GM19099 (cell line): Measurements from ENCODE around the gene MKI67.

Source experiments
- POLR2A ChIP-seq: IDR thresholded peaks from 3 replicates; pipeline ENCODE4 v1.6.1; 2011; ENCODE audit warnings: low read depth; ENCODE audit not compliant: insufficient read length; ENCODE audit errors: extremely low read depth

MKI67 gene

DNA sequence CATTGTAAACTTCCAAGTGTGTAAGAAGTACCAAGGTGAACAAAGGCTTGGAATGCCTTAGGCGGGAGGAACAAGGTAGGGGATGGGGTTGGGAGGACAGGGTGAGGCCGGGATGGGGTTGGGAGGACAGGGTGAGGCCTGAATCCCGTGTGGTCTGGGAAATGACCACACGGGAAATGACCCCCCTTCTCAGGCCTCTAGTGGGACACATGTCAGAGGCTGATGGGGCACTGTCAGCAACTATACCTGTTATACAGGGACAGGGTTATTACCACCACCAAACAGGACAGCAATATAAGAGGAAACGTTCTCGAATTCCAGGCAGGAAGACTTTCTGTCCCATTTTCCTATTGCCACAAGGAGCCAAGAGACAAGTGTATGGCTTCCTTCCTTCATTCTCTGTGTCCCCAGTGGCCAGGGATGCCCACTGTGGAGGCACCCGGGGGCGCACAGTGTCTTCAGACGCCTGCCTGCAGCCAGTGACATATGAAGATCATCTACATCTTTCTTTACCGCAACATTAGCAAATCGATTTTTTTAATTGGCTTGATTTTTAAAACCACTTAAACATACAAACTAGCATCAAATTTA is 1.3 kb downstream of the MKI67 start:
- no peak for TF ChIP-seq POLR2A

DNA sequence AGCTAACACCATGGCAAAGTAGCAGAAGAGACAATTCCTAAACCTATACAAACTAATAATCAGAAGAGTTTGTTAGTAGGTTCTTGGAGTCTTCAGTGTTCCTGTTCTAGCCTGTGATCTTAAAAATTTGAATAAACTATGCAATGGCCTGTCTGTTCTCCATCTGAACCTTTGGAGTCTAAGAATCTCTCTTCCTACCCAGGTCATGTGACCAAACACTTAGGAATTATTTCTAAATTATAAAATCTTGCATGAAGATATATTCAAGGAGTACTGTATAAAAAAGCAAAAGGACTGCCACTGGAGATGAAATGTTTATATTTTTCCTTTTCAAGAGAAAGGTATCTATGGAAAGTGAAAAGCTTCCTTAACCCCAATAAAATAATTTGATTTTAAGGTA is 2.4 kb downstream of the MKI67 start:
- TF ChIP-seq POLR2A = no peak

DNA sequence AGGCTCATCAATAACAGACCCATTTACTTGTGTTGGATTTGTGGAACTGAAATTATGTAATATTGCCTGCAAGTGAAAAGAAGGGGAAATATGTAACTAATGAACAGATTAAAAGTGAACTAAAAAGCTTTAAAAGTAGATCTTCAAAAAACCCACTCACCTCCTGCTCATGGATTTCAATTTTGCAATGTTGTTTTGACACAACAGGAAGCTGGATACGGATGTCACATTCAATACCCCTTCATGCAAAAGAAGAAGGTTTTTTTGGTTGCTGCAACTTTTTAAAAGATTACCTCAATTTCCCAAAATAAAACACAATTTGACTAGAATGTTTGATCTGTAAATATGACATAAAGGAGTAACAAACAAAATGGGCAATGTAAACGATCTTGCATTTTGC is 3.3 kb downstream of the MKI67 start:
- TF ChIP-seq POLR2A = no peak

DNA sequence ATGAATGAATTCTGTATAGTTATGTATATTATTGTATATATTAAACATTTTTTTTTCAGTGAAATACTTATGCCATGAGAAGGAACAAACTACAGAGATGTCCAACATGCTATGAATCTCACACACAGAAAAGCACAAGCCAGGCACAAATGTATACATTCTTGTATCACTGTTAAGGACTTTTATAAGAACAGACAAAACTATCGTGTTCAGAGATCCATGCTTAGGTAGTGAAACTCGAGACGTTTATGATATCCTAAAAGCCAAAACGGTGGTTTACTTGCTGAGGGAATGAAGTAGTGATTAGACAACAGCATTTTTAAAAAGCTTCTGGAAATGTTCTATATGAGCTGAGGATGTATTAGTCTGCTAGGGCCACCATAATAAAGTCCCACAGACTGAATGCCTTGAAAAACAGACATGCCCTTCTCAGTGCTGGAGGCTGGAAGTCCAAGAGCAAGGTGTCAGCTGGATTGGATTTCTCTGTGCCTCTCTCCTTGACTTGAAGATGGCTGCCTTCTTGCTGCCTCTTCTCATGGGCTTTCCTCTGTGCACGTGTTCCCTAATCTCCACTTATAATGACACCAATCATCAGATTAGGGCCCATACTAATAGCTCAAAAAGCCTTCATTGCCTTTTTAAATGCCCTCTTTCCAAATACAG is 4.3 kb downstream of the MKI67 start:
- TF ChIP-seq POLR2A = no peak

DNA sequence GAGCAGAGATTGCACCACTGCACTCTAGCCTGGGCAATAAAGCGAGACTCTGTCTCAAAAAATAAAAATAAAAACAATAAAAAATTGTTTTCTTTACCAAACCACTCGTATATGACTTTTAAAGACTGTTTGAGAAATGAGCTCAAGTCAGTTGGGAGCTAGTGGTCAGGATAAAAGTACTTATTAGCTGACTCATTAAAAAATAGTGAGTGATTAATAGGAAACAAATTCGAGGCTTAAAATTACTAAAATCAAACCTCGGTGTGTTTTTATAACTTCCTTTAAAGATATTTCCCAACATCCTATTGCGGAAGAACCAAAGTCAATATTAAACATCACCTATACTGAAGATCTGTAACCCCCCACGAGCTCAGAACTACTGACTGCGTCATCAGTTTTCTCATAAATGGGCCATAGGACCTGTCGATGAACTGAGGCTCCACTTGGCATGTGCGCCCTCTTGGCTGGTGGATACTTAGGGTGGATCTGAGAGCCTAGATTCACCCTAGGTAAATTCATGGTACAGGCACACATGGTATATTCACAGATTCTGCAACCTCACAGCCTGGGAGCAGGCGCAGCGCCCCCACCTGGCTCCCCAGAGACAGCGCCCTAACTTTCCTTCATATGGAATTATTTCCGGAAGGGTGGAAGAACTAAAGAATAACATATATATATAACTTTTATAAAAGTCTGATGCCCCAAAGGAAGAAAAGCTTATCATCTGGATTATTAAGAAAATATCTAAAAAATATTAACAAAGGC is 9.2 kb downstream of the MKI67 start:
- TF ChIP-seq POLR2A = no peak

DNA sequence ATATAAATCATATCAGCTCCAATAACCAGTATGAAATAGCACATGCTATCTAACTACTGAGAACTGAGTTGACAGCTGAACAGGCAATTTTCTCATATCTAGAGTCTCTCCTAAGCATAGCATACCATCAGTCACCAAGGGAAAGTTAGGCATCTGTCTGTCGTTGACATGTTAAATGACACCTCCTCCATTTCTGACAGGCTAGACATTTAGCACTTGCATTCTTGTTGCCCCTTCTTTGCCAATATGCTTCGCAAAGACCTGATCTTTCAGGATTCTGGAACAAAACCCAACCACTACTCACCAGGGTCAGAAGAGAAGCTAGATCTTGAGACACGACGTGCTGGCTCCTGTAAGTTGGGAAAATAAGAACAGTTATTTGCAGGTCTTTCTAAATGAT is 10.0 kb downstream of the MKI67 start:
- TF ChIP-seq POLR2A = no peak

DNA sequence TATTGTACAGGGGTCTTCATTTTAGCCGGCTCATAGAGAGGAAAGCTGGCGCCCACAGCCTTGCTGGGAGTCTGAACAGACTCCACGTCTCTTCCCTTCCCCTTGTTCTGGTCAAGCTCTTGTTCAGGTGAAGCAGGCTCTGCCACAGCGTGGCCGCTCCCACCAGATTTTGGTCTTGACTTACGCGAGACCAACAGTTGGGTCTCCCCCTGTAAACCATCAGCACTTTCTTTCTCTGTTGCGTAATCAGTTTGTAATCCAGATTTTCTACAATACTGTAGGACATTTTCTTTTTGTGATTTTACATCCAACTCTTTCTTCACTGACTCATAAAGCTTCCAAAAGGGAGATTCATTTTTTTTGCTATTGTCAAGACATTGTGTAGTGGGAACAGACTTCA is 10.9 kb downstream of the MKI67 start:
- no peak for TF ChIP-seq POLR2A

DNA sequence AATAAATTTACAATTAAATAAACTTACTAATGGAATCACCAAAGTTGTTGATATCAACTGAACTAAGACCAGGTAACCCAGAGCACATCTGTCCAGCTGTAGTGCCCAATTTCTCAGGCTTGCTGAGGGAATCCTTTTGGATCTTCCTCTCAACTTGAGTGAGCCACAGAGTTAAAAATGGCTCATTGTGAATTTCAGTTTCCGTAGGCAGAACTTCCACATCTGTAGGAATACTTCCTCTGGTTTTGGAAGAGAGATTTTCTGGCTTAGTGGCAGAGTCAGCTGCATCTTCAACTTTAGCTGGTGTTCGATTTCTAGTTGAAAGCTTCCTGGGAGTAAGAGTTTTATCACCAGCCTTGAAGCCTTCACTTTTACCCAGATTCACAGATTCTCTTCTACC is 11.3 kb downstream of the MKI67 start:
- TF ChIP-seq POLR2A = no peak

DNA sequence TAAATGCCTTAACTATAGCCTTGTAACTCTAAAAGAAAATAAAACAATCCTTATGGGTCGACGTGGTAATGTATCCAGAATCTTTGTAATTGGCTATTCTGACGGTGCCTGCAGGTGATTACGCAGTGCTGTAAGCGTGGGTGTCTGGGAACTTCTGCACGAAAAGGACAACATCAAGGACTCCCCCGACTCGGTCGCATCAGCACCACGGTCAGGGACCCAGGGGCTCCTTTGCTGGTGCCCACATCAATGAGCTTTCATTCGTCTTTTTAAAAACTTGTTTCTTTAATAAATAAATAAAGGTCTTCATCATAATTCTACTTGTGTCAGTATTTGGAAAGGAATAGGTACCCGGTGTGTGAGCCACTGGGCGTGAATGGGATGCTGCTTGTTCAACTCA is 13.2 kb downstream of the MKI67 start:
- no peak for TF ChIP-seq POLR2A

DNA sequence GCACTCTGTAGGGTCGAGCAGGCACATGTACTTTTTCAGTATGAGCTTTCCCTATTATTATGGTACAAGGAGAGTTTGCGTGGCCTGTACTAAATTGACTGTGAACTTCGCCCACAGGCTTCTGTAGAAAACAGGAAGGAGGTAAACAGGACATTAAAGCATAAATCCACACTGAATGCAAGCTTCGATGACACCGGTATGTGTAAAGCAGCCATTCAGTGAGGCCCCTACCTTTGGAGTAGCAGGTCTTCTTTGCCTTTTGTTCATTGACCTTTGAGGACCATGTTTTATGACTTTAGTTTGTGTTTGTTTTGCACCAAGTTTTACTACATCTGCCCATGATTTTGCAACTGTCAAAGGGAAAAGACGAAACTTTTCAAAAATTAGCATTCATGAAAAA is 14.5 kb downstream of the MKI67 start:
- TF ChIP-seq POLR2A = no peak

DNA sequence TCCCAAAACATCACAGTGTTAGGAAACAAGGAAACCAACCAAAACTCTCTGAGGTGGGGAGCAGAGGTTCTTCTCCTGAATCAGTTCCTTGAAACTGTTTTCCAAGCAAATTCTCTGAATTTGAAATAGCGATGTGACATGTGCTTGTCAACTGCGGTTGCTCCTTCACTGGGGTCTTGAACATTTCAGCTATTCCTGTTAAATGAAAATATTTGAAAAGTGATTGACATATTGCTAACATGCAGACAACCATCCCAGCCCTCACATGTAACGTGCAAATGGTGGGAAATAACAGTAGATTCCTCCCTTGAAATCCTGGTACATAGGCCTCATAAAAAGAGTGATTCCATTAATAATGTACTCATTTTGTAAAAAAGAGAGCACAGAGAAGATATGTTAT is 15.9 kb downstream of the MKI67 start:
- no peak for TF ChIP-seq POLR2A

DNA sequence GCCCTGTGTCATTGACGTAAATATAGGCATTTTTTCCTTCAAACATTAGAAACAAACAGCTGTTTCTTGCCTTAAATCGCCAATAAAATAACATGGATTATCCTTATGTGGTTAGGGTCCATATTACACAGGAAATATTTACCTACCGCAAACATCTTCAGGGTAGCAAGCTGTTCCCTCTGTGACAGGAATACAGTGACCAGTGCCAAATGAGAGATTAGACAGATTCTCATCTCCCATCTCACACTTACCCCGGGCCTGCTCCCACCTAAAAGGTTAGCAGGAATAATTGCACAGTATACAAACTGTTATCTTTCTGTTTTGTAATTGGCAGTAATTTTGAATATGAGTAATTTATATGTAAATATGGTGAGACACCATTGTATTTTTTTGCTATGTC is 16.5 kb downstream of the MKI67 start:
- TF ChIP-seq POLR2A = no peak

DNA sequence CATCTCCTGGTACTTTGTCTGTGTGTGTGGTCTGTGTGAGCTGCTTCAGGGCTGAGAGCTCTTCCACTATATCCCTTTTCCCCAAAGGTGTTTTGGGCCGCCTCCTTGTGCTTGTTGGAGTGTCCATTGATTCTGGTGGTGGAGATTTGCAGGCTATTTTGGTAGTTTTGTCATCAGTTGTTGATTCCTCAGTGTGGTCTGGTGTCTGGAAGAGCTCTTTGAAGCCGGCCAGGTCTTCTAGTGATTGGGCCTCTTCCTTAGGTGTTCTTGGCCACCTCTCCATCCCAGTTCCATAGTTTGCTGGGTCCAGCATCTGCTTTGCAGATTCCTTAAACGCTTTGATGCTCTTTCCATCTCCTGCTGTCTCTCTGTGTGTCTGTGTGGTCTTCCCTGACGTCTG is 20.8 kb downstream of the MKI67 start:
- TF ChIP-seq POLR2A = no peak

DNA sequence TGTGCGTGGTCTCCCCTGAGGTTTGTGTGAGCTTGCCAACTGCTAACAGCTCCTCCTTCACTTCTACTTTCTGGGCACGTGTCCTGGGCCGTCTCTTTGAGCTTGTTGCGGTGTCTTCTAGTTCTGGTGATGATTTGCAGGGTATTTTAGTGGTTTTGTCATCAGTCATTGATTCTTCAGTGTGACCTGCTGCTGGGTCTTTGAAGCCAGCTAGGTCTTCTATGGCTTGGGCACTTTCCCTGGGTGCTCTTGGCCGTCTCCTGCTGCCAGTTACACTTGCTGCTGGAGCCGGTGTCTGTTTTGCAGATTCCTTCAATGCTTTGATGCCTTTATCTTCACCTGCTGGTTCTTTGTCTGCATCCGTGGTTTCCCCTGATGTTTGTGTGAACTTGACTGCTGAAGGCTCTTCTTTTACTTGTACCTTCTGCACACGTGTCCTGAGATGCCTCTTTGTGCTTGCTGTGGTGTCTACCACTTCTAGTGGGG is 23.0 kb downstream of the MKI67 start:
- TF ChIP-seq POLR2A = no peak

DNA sequence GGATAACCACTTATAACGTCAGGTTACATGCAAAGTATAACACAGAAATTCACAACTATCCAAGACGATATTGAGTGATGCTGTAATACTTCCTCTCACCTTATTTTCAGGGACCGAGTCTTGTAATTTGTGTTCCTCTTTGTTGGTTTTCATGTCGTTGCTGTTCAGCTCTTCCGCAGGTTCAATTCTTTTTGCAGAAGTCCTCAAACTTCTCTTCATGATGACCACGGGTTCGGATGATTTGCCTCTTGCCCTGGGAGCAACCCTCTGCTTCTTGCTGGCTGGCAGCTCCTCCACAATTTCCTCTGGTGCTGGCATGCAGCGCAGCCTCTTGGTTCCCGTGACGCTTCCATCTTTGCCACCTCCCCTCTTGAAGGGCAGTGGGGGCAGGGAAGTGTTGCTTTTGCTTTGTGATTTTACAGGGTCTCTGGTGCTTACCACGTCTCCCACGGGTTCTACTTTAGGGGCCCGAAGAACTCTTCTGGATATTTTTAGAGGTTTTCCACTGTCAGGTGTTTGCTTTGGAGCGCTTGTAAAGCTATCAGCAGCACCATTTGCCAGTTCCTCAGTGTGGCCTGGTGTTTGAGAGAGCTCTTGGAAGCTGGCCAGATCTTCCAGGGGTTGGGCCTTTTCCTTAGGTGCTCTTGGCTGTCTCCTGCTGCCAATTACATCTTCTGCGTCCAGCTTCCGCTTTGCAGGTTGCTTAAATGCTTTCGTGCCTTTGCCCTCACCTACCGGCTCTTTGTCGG is 23.6 kb downstream of the MKI67 start:
- TF ChIP-seq POLR2A = no peak

DNA sequence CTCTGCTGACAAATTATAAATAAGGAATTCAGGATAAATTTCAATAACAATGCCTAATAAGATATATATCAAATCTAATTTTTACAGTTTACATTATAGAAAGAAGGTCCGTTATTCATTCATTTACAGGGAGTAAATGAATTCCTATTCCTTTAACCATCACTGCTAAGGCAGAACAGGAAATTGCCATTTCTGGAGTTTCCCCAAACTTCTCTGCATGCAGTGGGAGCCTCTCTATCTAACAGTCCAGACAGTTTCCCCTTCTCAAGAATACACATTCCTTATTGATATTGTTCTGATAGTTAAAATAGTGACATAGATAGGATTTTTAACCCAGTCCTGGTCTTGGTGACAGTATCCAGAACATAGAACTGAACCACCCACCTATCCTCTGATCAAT is 24.3 kb downstream of the MKI67 start:
- no peak for TF ChIP-seq POLR2A

DNA sequence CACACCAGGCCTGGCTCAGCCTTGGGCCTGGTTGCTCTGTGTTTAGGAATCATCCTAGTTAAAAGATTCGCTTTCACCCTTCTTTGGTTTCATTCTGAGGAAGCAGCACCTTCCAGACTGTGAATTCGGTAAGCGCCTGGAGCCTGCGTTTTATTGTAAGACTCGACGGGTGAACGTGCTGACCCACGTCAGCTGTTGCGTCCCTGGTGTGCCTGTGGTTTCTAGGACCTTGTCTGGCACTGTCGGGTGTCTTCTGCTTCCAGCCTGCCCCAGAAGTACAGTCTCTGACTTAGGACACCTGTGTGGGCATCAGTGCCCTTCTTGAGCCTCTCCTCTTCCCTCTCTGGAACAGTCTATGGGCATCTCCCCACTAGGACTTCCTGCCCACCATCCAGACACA is 26.3 kb downstream of the MKI67 start:
- no peak for TF ChIP-seq POLR2A
